HG02870 (cell line): ENCODE measurements around the gene PANX2.

ENCODE experiments used
- ATAC-seq: cut with Tn5 transposase; IDR thresholded peaks from one replicate; pipeline ENCODE4 v1.9.1; 2021; ENCODE audit warnings: mild to moderate bottlenecking, moderate library complexity; ENCODE audit not compliant: unreplicated experiment

Gene PANX2

GRCh38 chr22:50183141-50183971 lies 12.8 kb downstream of the PANX2 start:
- no peak for ATAC-seq

GRCh38 chr22:50184004-50184901 lies 13.7 kb downstream of the PANX2 start:
- no peak for ATAC-seq

GRCh38 chr22:50184902-50185374 lies 14.4 kb downstream of the PANX2 start:
- ATAC-seq: no peak

GRCh38 chr22:50185375-50186087 lies 15.0 kb downstream of the PANX2 start, which contains the start of gene TRABD:
Gene TRABD, plus strand, starts transcription at chr22:50185913. Its CDS starts 7,148 bp downstream, at chr22:50193061.
- no peak for ATAC-seq

GRCh38 chr22:50186181-50186714 lies 15.7 kb downstream of the PANX2 start:
- ATAC-seq: no peak

- no peak for ATAC-seq
Measured at GRCh38 chr22:50186761-50187523, 16.4 kb downstream of the PANX2 start.

- ATAC-seq: no peak
Measured at GRCh38 chr22:50188356-50188755, 17.8 kb downstream of the PANX2 start.

- ATAC-seq: no peak
Measured at GRCh38 chr22:50189184-50189848, 18.8 kb downstream of the PANX2 start.

GRCh38 chr22:50189849-50190181 lies 19.3 kb downstream of the PANX2 start:
- no peak for ATAC-seq

- peak; percentile 34 for ATAC-seq
Measured at GRCh38 chr22:50190182-50190940, 19.8 kb downstream of the PANX2 start.

- ATAC-seq: no peak
Measured at GRCh38 chr22:50190941-50191741, 20.6 kb downstream of the PANX2 start.

- no peak for ATAC-seq
Measured at GRCh38 chr22:50192436-50193204, 22.1 kb downstream of the PANX2 start.

- ATAC-seq: no peak
Measured at GRCh38 chr22:50193621-50194020, 23.1 kb downstream of the PANX2 start.

- ATAC-seq: no peak
Measured at GRCh38 chr22:50194037-50194805, 23.7 kb downstream of the PANX2 start.

GRCh38 chr22:50196256-50196655 lies 25.7 kb downstream of the PANX2 start:
- ATAC-seq: no peak

GRCh38 chr22:50197000-50197800 lies 26.7 kb downstream of the PANX2 start:
- ATAC-seq: no peak
